ENCODE data around the gene DPP9.
"Not testable (repeated sequence)": the region's sequence is repeated elsewhere in the genome, so short reads cannot be mapped to it uniquely, and the experiment has no call there.

GRCh38 chr19:4680021-4680420, 43.6 kb downstream of the DPP9 start:
- TF ChIP-seq CTCF, EP300 (IDR thresholded peaks at IDR 0.05): not testable (repeated sequence)

Measured in gastroesophageal sphincter (tissue), 3 donors.